A673 (cell line): ENCODE data around the gene ARHGAP26.

Experiments used
- CTCF ChIP-seq: fragments of 300-800, 200-600 bp; sonication (generic); conservative IDR thresholded peaks from 2 replicates; pipeline ENCODE4 v1.5.1; 2017; ENCODE audit warnings: low read depth, mild to moderate bottlenecking, antibody characterized with exemption, low read length, moderate library complexity, mixed read lengths
- EZH2 ChIP-seq: fragments of 200-600 bp; sonication (generic); IDR thresholded peaks from 2 replicates; pipeline ENCODE4 v1.6.1; 2017; ENCODE audit warnings: borderline replicate concordance, low read depth, mild to moderate bottlenecking, mixed read lengths, antibody characterized with exemption, low read length; ENCODE audit not compliant: poor library complexity, severe bottlenecking

- TF ChIP-seq CTCF (no peak), EZH2 (no peak)
Measured at GRCh38 chr5:143190260-143190810, 420.2 kb downstream of the ARHGAP26 start.
